Tibial nerve (tissue), 4 donors: Measurements from ENCODE around the gene MYOM1. TPM values are rescaled to one million over a fixed set of nuclear protein-coding genes. Genes with fewer than 3 reads are reported as not detected.

Source experiments
- DNase-seq, 2 donors: peaks; one replicate each; pipeline ENCODE4 v3.0.0-alpha.2; 2019; ENCODE audit warnings: low spot score in 2 of 2
- H3K27ac ChIP-seq, 4 donors: fragments of 200-600 bp; sonication (generic) in 3 of 4; one replicate each; pipeline ENCODE4 v1.5.1; 2017 to 2019; ENCODE audit warnings: mild to moderate bottlenecking in 1 of 4
- H3K27me3 ChIP-seq, 2 donors: fragments of 200-600 bp; sonication (generic) in 1 of 2; one replicate each; pipeline versions ENCODE4 v1.5.1 to v1.6.0; 2017 to 2019
- H3K36me3 ChIP-seq, 3 donors: fragments of 200-600 bp; sonication (generic); one replicate each; pipeline ENCODE4 v1.5.1; 2018 to 2019
- H3K4me1 ChIP-seq, 4 donors: fragments of 200-600 bp; sonication (generic) in 3 of 4; one replicate each; pipeline ENCODE4 v1.5.1; 2017 to 2019
- H3K4me3 ChIP-seq, 4 donors: fragments of 200-600 bp; sonication (generic) in 3 of 4; one replicate each; pipeline ENCODE4 v1.5.1; 2017 to 2019; ENCODE audit warnings: mild to moderate bottlenecking in 1 of 4, moderate library complexity in 1 of 4
- H3K9me3 ChIP-seq, 4 donors: fragments of 200-600 bp; sonication (generic) in 3 of 4; one replicate each; pipeline ENCODE4 v1.5.1; 2017 to 2019
- EP300 ChIP-seq, 2 donors: sonication (generic); formaldehyde crosslinking; IDR thresholded peaks; one replicate each; pipeline ENCODE4 v1.6.1; 2017; ENCODE audit warnings: antibody characterized with exemption in 2 of 2, mild to moderate bottlenecking in 1 of 2
- POLR2A ChIP-seq, 2 donors: fragments of 450-650 bp; IDR thresholded peaks; one replicate each; pipeline ENCODE4 v1.6.1; 2017; ENCODE audit warnings: antibody characterized with exemption in 2 of 2, mild to moderate bottlenecking in 2 of 2, moderate library complexity in 2 of 2
- WGBS, 2 donors: methylation state at CpG; one replicate each; pipeline ENCODE4 v1.1.5; 2018; 5-methylcytosine and 5-hydroxymethylcytosine counted together
- total RNA-seq, 4 donors: library from RNA; depleted of rRNA; stranded (reverse); fragments of >200 nt; gene quantifications; one replicate each; pipeline ENCODE4 v1.1.0, GENCODE V29; 2016
- TF ChIP-seq, protein P1 (sequence below), 5 experiments: fragments of 200-600 bp in 3 of 5; fragments of 450-650 bp in 2 of 5; sonication (generic) in 3 of 5; IDR thresholded peaks; one replicate each; pipeline ENCODE4 v1.5.1; 2016 to 2019; ENCODE audit warnings: antibody characterized with exemption in 5 of 5, mild to moderate bottlenecking in 3 of 5, moderate library complexity in 2 of 5

The MYOM1 gene
- total RNA-seq, result 1 to 10 TPM; 3.0 to 8.1 (median 5.6) TPM

DNA sequence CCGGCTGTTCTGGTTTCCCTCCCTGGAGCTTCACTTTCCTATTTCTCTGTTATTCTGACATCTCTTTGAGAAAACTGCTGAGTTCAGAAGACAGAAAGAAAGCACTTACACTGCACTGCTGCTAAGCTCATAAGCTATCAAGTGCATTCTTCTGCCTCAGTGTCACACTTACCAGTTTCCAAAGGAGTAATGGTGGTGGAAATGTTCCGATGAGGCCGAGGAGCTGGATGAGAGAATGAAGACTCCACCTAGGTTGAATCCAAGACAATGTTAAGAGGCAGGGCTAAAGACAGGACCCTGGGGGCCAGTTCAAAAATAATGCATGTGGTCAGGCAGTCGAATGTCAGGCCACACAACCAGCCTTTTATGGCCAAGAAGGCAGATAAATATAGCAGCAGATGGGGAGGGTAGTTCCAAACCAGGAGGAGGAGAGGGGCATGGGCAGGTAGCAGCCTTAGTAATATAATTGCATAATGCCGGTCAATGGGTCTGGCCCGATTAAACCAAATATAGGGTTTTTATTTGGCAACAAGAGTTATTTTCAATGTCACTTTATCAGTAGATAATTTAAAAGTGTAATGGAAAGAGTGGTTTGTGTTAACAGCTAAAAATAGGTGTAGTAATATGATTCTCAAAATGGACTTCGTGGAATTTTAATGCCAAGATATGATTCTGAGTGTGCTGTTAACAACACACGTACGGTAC lies at the start of gene MYOM1:
MYOM1 (minus strand) TSS at position 338 of the 705 bp plus-strand sequence. CDS start 4,745 bp downstream, outside the sequence.
- no peak for TF ChIP-seq EP300 (IDR thresholded peaks at IDR 0.05)
- TF ChIP-seq, protein P1, sequence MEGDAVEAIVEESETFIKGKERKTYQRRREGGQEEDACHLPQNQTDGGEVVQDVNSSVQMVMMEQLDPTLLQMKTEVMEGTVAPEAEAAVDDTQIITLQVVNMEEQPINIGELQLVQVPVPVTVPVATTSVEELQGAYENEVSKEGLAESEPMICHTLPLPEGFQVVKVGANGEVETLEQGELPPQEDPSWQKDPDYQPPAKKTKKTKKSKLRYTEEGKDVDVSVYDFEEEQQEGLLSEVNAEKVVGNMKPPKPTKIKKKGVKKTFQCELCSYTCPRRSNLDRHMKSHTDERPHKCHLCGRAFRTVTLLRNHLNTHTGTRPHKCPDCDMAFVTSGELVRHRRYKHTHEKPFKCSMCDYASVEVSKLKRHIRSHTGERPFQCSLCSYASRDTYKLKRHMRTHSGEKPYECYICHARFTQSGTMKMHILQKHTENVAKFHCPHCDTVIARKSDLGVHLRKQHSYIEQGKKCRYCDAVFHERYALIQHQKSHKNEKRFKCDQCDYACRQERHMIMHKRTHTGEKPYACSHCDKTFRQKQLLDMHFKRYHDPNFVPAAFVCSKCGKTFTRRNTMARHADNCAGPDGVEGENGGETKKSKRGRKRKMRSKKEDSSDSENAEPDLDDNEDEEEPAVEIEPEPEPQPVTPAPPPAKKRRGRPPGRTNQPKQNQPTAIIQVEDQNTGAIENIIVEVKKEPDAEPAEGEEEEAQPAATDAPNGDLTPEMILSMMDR (IDR thresholded peaks at IDR 0.05), result no peak
- no peak for TF ChIP-seq POLR2A (IDR thresholded peaks at IDR 0.05)
- 60 to 62% methylated on average over 9 of the region's 9 CpGs for WGBS, 2 donors
- Histone ChIP-seq H3K27ac (peak within 1 kb of the TSS in 2 of 4 donors; percentile 21 to 57), H3K4me3 (peak within 1 kb of the TSS in 2 of 4 donors; percentile 4 to 12), H3K36me3 (peaks cover 0 to 4% (median 0%) of the 10 kb centered on the region in 3 donors), H3K4me1 (peaks cover 0 to 25% (median 2%) of the 10 kb centered on the region in 4 donors), H3K9me3 (no peaks in the 10 kb centered on the region), H3K27me3 (no peaks in the 10 kb centered on the region)
- no peak for DNase-seq

DNA sequence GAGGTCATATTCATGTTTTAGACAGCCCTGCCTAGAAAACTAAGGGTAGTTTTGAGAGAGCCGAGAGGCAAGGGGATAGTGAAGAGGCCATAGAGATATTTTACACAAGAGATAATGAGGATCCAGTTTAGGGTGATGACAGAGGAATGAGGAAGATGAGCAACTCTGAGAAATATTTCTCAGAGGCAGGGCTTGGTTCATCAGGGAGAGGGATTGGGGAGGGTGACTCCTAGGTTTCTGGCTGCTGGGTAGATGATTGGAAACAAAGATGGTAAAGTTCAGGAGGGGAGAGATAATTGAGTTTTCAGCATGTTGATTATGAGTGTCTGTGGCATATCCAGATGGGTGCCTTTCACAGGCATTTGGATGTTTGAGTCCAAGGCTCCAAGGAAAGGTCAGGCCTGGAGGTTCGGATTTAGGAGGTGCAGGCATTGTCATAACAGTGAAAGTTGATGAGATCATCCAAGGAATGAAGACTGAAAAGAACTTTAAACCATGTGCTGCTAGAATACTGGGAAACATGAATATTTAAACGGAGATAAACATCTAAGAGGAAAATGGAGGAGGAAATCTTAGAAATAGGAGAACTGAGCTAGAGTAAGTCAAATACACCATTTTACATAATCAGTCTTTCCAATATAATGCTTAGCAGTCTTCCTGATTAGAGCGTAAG lies 49.6 kb upstream of the MYOM1 start:
- no peak for TF ChIP-seq EP300 (IDR thresholded peaks at IDR 0.05)
- TF ChIP-seq, protein P1 (IDR thresholded peaks at IDR 0.05), result no peak
- no peak for TF ChIP-seq POLR2A (IDR thresholded peaks at IDR 0.05)
- no peak for DNase-seq
- 64% methylated on average over 4 of the region's 4 CpGs for WGBS, 2 donors
- H3K36me3 ChIP-seq, result peaks cover 0 to 15% (median 7%) of the 10 kb centered on the region in 3 donors
- no peak overlapping the region for H3K4me3 ChIP-seq
- H3K27me3 ChIP-seq, result no peaks in the 10 kb centered on the region
- H3K9me3 ChIP-seq, result no peaks in the 10 kb centered on the region
- peaks cover 0 to 86% (median 46%) of the 10 kb centered on the region in 4 donors for H3K4me1 ChIP-seq
- H3K27ac ChIP-seq, result no peak overlapping the region

DNA sequence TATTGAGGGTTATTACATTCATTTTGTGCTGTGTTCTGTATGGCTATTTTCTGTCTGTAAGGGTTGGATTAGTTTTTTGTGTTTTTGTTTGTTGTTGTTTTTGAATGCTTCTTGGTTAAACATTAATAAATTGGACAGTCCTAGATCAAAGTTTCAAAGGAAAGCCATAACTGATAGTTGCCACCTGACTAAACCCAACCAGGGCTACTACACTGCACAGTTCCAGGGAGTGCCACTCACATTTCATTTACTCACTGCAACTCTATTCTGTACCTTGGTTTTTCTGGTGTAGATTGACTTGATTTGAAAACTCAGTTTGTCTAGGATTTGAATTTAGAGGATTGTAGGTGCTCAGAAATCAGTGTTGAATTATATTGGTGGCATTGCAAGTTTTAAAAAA lies 48.5 kb upstream of the MYOM1 start:
- Histone ChIP-seq H3K9me3 (no peaks in the 10 kb centered on the region), H3K27me3 (no peaks in the 10 kb centered on the region), H3K36me3 (peaks cover 0 to 5% (median 5%) of the 10 kb centered on the region in 3 donors), H3K4me3 (no peak overlapping the region), H3K27ac (no peak overlapping the region), H3K4me1 (peaks cover 0 to 97% (median 54%) of the 10 kb centered on the region in 4 donors)
- TF ChIP-seq, protein P1 (IDR thresholded peaks at IDR 0.05), result no peak
- TF ChIP-seq POLR2A (IDR thresholded peaks at IDR 0.05) (no peak), EP300 (IDR thresholded peaks at IDR 0.05) (no peak)
- no peak for DNase-seq

DNA sequence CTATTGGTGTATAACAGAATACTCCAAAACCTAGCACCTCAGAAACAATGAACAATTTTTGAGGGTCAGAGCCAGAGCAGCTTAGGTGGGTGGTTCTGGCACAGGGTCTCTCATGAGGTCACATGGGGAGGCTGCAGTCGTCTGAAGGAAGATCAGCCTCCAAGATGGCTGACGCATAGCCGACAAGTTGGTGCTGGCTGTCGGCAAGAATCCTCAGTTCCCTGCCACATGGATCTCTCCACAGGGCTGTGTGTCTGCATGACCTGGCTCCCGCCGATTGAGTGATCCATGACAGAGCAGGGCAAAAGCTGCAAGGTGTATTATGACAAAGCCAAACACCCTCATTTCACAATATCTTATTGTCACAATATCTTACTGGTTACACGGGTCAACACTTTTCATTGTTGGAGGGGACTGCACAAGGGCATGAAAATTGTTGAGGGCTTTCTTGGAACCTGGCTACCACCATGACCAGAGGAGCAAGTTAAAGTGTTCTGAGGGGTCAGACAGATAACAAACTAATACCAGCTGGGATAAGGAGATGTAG lies 46.4 kb upstream of the MYOM1 start:
- no peaks in the 10 kb centered on the region for H3K9me3 ChIP-seq
- H3K36me3 ChIP-seq, result no peaks in the 10 kb centered on the region
- no peak overlapping the region for H3K27ac ChIP-seq
- 34 to 46% methylated on average over 7 of the region's 7 CpGs for WGBS, 2 donors
- peaks cover 0 to 83% (median 54%) of the 10 kb centered on the region in 4 donors for H3K4me1 ChIP-seq
- H3K4me3 ChIP-seq, result no peak overlapping the region
- H3K27me3 ChIP-seq, result no peaks in the 10 kb centered on the region
- no peak for DNase-seq
- TF ChIP-seq EP300 (IDR thresholded peaks at IDR 0.05) (no peak), POLR2A (IDR thresholded peaks at IDR 0.05) (no peak)
- TF ChIP-seq, protein P1 (IDR thresholded peaks at IDR 0.05), result no peak
